Endothelial cell of umbilical vein (primary cell): ENCODE measurements around the gene CDK6. TPM values are rescaled to one million over a fixed set of nuclear protein-coding genes. Genes with fewer than 3 reads are reported as not detected.
"Not testable (repeated sequence)": the region's sequence is repeated elsewhere in the genome, so short reads cannot be mapped to it uniquely, and the experiment has no call there.

ENCODE experiments used
- BruUV-seq: library from RNA; stranded (reverse); fragments of 400-500 nt; replicated peaks from 2 replicates; lab custom pipeline; 2021; lab: Mats Ljungman, UMichigan
- CTCF ChIA-PET: fragments of 300-600, 350-600 bp; sonication (Branson Sonifier 250); formaldehyde crosslinking; loops from one replicate; lab custom pipeline; 2021; ENCODE audit warnings: antibody characterized with exemption, inconsistent platforms; lab: Charles Lee
- POLR2A ChIA-PET: fragments of 300-600, 350-600 bp; sonication (Branson Sonifier 250); formaldehyde crosslinking; loops from one replicate; lab custom pipeline; 2021; ENCODE audit warnings: antibody characterized with exemption, inconsistent platforms; lab: Charles Lee
- DNase-seq: peaks from one replicate; pipeline ENCODE4 v3.0.0-alpha.2; 2011; ENCODE audit warnings: low read depth, low spot score
- FAIRE-seq: peaks from 2 replicates; lab custom pipeline; 2011; peaks lifted over from hg19 to GRCh38; lab: Jason Lieb, UNC
- H2AFZ ChIP-seq: 2 replicates; pipeline ENCODE4 v1.6.0; 2012; ENCODE audit warnings: low read depth, low read length, control low read depth, inconsistent platforms
- H3K27ac ChIP-seq: 2 replicates; pipeline ENCODE4 v1.5.1; 2011; ENCODE audit warnings: low read depth, mild to moderate bottlenecking, control low read depth, low read length, moderate library complexity; ENCODE audit not compliant: insufficient read depth
- H3K27me3 ChIP-seq, 2 experiments: 2 replicates each; pipeline versions ENCODE4 v1.6.0 to v1.6.1; 2011; ENCODE audit warnings: low read length in 2 of 2, mixed read lengths in 1 of 2; ENCODE audit not compliant: control insufficient read depth in 2 of 2, insufficient read depth in 2 of 2
- H3K36me3 ChIP-seq, 2 experiments: 2 replicates in 1 of 2; 3 replicates in 1 of 2; pipeline ENCODE4 v1.5.1; 2011; ENCODE audit warnings: low read length in 2 of 2, mild to moderate bottlenecking in 1 of 2, moderate library complexity in 1 of 2; ENCODE audit not compliant: control insufficient read depth in 2 of 2, insufficient read depth in 2 of 2; ENCODE audit errors: extremely low read depth in 1 of 2
- H3K4me1 ChIP-seq: 3 replicates; pipeline ENCODE4 v1.5.1; 2011; ENCODE audit warnings: mild to moderate bottlenecking, low read length; ENCODE audit not compliant: control insufficient read depth, insufficient read depth; ENCODE audit errors: extremely low read depth
- H3K4me2 ChIP-seq: 2 replicates; pipeline ENCODE4 v1.6.1; 2011; ENCODE audit warnings: low read length, control low read depth, mixed read lengths; ENCODE audit not compliant: insufficient read depth
- H3K4me3 ChIP-seq, 3 experiments: fragments of 200-600 bp in 1 of 3; sonication (generic), shearing (Covaris generic) in 1 of 3; replicated peaks in 1 of 3; 2 replicates each; pipeline ENCODE4 v1.5.1; 2011 to 2016; ENCODE audit warnings: control low read depth in 3 of 3, low read length in 3 of 3, mild to moderate bottlenecking in 2 of 3, inconsistent platforms in 1 of 3, low read depth in 1 of 3, moderate library complexity in 1 of 3; ENCODE audit not compliant: insufficient read depth in 1 of 3
- H3K79me2 ChIP-seq: 2 replicates; pipeline ENCODE4 v1.6.0; 2012; ENCODE audit warnings: low read length, inconsistent platforms; ENCODE audit not compliant: control insufficient read depth, insufficient read depth
- H3K9ac ChIP-seq: replicated peaks from 2 replicates; pipeline ENCODE3; 2011; ENCODE audit warnings: low read length, control low read depth; ENCODE audit not compliant: insufficient read depth; ENCODE audit errors: extremely low read depth
- H3K9me1 ChIP-seq: replicated peaks from 3 replicates; pipeline ENCODE4 v1.6.0; 2011; ENCODE audit warnings: mild to moderate bottlenecking, low read length; ENCODE audit not compliant: control insufficient read depth, insufficient read depth; ENCODE audit errors: extremely low read depth
- H3K9me3 ChIP-seq: replicated peaks from 2 replicates; pipeline ENCODE4 v1.5.1; 2012; ENCODE audit warnings: low read length, inconsistent platforms; ENCODE audit not compliant: control insufficient read depth, insufficient read depth
- H4K20me1 ChIP-seq: replicated peaks from 2 replicates; pipeline ENCODE3; 2011; ENCODE audit warnings: mild to moderate bottlenecking, low read length; ENCODE audit not compliant: control insufficient read depth, insufficient read depth; ENCODE audit errors: extremely low read depth
- CTCF ChIP-seq, 2 donors: IDR thresholded peaks; 1 replicate in 1 of 2; 2 replicates in 1 of 2; pipeline ENCODE4 v1.5.1; 2011; ENCODE audit warnings: low read length in 2 of 2, mild to moderate bottlenecking in 2 of 2, moderate library complexity in 2 of 2, control low read depth in 1 of 2, inconsistent platforms in 1 of 2, low read depth in 1 of 2; ENCODE audit not compliant: insufficient read depth in 1 of 2; ENCODE audit errors: extremely low read depth in 1 of 2
- EZH2 ChIP-seq: IDR thresholded peaks from 2 replicates; pipeline ENCODE4 v1.6.1; 2012; ENCODE audit warnings: borderline replicate concordance, low read depth, mild to moderate bottlenecking, moderate library complexity, low read length, inconsistent platforms; ENCODE audit not compliant: severe bottlenecking
- FOS ChIP-seq: IDR thresholded peaks from 2 replicates; pipeline ENCODE4 v1.6.1; 2011; ENCODE audit warnings: mild to moderate bottlenecking, low read length, moderate library complexity, borderline replicate concordance; ENCODE audit not compliant: insufficient read depth
- GATA2 ChIP-seq: IDR thresholded peaks from 2 replicates; pipeline ENCODE4 v1.7.0; 2011; ENCODE audit warnings: low read depth, mild to moderate bottlenecking, moderate library complexity, mixed read lengths, low read length; ENCODE audit not compliant: insufficient read length, insufficient read depth
- JUN ChIP-seq: IDR thresholded peaks from 2 replicates; pipeline ENCODE4 v1.6.1; 2011; ENCODE audit warnings: borderline replicate concordance, low read depth; ENCODE audit not compliant: insufficient read length, insufficient read depth
- MAX ChIP-seq: IDR thresholded peaks from 2 replicates; pipeline ENCODE4 v1.6.1; 2011; ENCODE audit not compliant: insufficient read depth, insufficient read length
- MYC ChIP-seq: IDR thresholded peaks from one replicate; pipeline ENCODE4 v1.6.1; 2011; ENCODE audit warnings: mild to moderate bottlenecking, low read depth, low read length
- POLR2A ChIP-seq: IDR thresholded peaks from 2 replicates; pipeline ENCODE4 v1.6.1; 2012; ENCODE audit warnings: low read depth, mild to moderate bottlenecking, control low read depth, low read length
- POLR2AphosphoS5 ChIP-seq: IDR thresholded peaks from 2 replicates; pipeline ENCODE4 v1.6.1; 2012; ENCODE audit warnings: low read depth, mild to moderate bottlenecking, control low read depth, low read length, moderate library complexity; ENCODE audit not compliant: insufficient read depth
- dilution Hi-C: fragments of 300-500 bp; cut with MboI; formaldehyde crosslinking; loops from one replicate; pipeline ENCODE4 v1.15.0; 2019; ENCODE audit warnings: low sequenced_read_pairs; ENCODE audit not compliant: extremely low pct_ligation_motif_present
- intact Hi-C: fragments of 100-400 bp; cut with micrococcal nuclease; formaldehyde crosslinking; loops from one replicate; pipeline ENCODE4 v1.10.0; 2022
- polyA plus RNA-seq, 4 experiments: library from polyadenylated mRNA; depleted of rRNA in 3 of 4; stranded (reverse) in 3 of 4; unstranded in 1 of 4; fragments of >200 nt; gene quantifications; 2 replicates each; pipeline versions ENCODE4 v1.2.1 to v1.2.3, GENCODE V29; 2011 to 2012; ENCODE audit warnings: missing spikeins in 1 of 4
- total RNA-seq: library from RNA; stranded (reverse); gene quantifications from 2 replicates; pipeline ENCODE4 v1.2.3, GENCODE V29; 2021

Gene CDK6
- total and polyA plus RNA-seq, 2 donors (not counting 3 experiments of a cell fraction or from before 2014, with no cell fraction given) = 6.0 to 28.2 TPM

GRCh38 chr7:92868683-92869293, 32.4 kb upstream of the CDK6 start:
- dilution Hi-C loops = no loop called here
- DNase-seq (no peak), FAIRE-seq (no peak)
- no peak overlapping the region for H3K9ac ChIP-seq
- H3K4me1 ChIP-seq = peaks cover 4% of the 10 kb centered on the region
- intact Hi-C loops = no loop called here
- H3K9me3 ChIP-seq = no peaks in the 10 kb centered on the region
- ChIA-PET CTCF (no interaction called here), POLR2A (no interaction called here)
- no peaks in the 10 kb centered on the region for H3K79me2 ChIP-seq
- no TSS peak for BruUV-seq
- H3K36me3 ChIP-seq = no peaks in the 10 kb centered on the region
- H3K27me3 ChIP-seq = no peaks in the 10 kb centered on the region
- no peak overlapping the region for H3K27ac ChIP-seq
- H4K20me1 ChIP-seq = no peaks in the 10 kb centered on the region
- no peak overlapping the region for H3K4me2 ChIP-seq
- H2AFZ ChIP-seq = no peak overlapping the region
- no peaks in the 10 kb centered on the region for H3K9me1 ChIP-seq
- no peak overlapping the region for H3K4me3 ChIP-seq
- no peak for TF ChIP-seq POLR2AphosphoS5
- no peak for TF ChIP-seq EZH2
- no peak for TF ChIP-seq MYC
- TF ChIP-seq GATA2 = no peak
- no peak for TF ChIP-seq FOS
- no peak for TF ChIP-seq JUN
- TF ChIP-seq MAX = no peak
- no peak for TF ChIP-seq CTCF (IDR thresholded peaks at IDR 0.05; ENCODE audit: extremely low read depth in 1 of 2, insufficient read depth in 1 of 2, low read depth in 1 of 2, low read length in 2 of 2)
- no peak for TF ChIP-seq POLR2A

- POLR2A ChIA-PET, H3K36me3 ChIP-seq, H3K79me2 ChIP-seq, H3K27ac ChIP-seq, FAIRE-seq, H3K4me3 ChIP-seq, H3K9ac ChIP-seq, BruUV-seq, H3K4me2 ChIP-seq, H3K9me3 ChIP-seq, H3K4me1 ChIP-seq, dilution Hi-C loops, H3K27me3 ChIP-seq, H3K9me1 ChIP-seq, H4K20me1 ChIP-seq: not testable (repeated sequence)
- CTCF ChIA-PET = interaction anchor here (1.3 to 1.4 kb wide), 2 partner anchors 10 kb away, joined by 3 to 5 read pairs; no protein-coding TSS in a partner anchor
- peak; percentile 9 for DNase-seq
- intact Hi-C loops = loop anchor here (1.0 kb wide), 1 partner anchor 173 kb away; no protein-coding TSS in a partner anchor
- H2AFZ ChIP-seq = peak overlapping the region; percentile 48
Observed at GRCh38 chr7:92864169-92864568, 27.8 kb upstream of the CDK6 start.
